Measurements from ENCODE around the gene GET4. TPM values are rescaled to one million over a fixed set of nuclear protein-coding genes. Genes with fewer than 3 reads are reported as not detected.

GET4 gene
- total and polyA plus RNA-seq, 2 experiments from 2014 or later: 48.3 to 102 TPM

DNA sequence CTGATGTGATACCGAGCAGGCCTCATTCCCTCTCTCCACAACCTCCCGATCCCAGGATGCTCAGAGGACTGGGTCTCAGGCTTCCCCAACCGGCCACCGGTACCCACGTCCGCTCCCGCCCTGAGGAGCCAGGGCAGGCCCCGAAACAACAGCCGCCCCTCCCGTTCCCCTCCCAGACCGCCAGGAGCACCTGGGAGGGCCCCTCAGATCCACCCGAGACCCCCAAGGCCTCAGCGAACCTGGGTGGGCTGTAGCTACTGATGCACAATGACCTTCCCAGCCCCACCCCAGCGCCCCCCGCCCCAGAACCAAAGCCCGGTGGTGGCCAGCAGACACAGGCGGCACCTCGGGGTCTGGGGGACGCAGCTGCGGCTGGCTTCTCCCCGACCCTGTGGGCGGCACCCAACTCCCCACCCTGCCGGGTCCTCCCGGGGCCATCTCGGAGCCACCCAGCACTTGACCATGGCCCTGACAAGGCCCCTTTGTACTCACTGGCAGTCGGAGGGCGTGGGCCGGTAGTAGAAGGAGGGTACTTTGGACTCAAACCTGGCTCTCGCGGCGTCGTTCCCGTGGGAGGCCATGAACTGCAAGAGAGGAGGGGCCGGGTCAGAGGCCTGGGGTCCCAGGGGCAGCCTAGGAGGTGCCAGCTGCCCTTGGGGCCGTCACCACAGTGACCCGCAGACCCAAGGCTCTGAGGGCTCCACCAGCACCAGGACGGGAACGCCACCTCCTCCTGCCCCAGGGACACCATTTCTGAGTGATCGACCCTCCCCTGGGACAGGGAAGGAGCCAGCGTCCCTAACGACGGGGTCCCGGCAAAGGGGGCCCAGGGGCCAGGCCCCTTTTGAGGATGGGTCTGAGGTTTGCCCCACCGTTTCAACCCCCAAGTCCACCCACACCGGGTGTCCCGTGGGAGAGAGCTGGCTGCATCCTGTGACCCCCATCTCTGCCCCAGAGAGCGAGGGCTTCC is 50.0 kb downstream of the GET4 start:
- peak overlapping the region; percentile 11 for H3K4me2 ChIP-seq
- H3K79me2 ChIP-seq: no peaks in the 10 kb centered on the region
- H2AFZ ChIP-seq: no peak overlapping the region
- H3K9me3 ChIP-seq (ENCODE audit: low read depth): no peaks in the 10 kb centered on the region
- peak; percentile 74 for DNase-seq (ENCODE audit: low spot score)
- TF ChIP-seq, protein P1, sequence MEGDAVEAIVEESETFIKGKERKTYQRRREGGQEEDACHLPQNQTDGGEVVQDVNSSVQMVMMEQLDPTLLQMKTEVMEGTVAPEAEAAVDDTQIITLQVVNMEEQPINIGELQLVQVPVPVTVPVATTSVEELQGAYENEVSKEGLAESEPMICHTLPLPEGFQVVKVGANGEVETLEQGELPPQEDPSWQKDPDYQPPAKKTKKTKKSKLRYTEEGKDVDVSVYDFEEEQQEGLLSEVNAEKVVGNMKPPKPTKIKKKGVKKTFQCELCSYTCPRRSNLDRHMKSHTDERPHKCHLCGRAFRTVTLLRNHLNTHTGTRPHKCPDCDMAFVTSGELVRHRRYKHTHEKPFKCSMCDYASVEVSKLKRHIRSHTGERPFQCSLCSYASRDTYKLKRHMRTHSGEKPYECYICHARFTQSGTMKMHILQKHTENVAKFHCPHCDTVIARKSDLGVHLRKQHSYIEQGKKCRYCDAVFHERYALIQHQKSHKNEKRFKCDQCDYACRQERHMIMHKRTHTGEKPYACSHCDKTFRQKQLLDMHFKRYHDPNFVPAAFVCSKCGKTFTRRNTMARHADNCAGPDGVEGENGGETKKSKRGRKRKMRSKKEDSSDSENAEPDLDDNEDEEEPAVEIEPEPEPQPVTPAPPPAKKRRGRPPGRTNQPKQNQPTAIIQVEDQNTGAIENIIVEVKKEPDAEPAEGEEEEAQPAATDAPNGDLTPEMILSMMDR (IDR thresholded peaks at IDR 0.05; ENCODE audit: poor library complexity): no peak
- TF ChIP-seq EZH2 (IDR thresholded peaks at IDR 0.05; ENCODE audit: borderline replicate concordance) (no peak), EZH2phosphoT487 (IDR thresholded peaks at IDR 0.05; ENCODE audit: low read depth, severe bottlenecking, unreplicated experiment) (no peak)
- H3K27me3 ChIP-seq: no peaks in the 10 kb centered on the region
- peak overlapping the region; percentile 87 for H3K27ac ChIP-seq
- no peak overlapping the region for H3K4me3 ChIP-seq
- 81% methylated on average over 28 of the region's 47 CpGs for WGBS (ENCODE audit: low lambda C conversion rate, missing lambda C conversion rate)
- H3K4me1 ChIP-seq (ENCODE audit: insufficient read depth): peaks cover 18% of the 10 kb centered on the region
- H3K36me3 ChIP-seq (replicated peaks; ENCODE audit: insufficient read depth, low read depth): no peaks in the 10 kb centered on the region
- no peaks in the 10 kb centered on the region for H3K9me2 ChIP-seq (replicated peaks; ENCODE audit: insufficient read depth)
- no peaks in the 10 kb centered on the region for H4K20me1 ChIP-seq (ENCODE audit: insufficient read depth, poor library complexity, severe bottlenecking)

DNA sequence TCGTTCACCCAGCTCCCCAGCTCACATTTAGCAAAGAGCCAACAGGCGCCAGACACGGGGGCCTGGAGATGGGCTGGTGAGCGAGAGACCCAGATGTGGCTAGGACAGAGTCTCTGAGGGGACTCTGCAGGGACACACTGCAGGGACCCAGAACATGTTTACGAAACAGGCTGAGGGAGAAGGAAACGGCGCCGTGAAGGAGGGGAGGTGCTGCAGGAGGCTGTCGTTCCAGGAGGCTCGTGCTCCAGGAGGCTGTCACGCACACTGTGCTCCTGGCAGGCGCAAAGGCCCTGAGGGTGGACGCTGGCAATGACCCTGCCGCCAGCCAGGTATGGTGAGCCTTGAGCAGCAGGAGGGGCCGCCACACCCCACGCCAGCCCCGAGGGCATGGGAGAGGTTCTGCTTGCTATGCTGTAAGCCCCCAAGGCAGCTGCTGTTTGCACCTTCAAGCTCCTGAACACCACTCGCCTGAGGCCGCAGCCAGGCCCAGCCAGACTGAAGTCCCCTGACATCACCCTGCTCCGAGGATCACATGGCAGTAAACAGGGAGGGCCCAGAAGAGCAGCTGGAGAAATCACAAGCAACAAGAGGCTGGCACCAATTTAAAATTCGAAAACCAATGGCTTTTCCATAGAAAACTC is 50.8 kb downstream of the GET4 start:
- Histone ChIP-seq H3K9me3 (ENCODE audit: low read depth) (no peaks in the 10 kb centered on the region), H4K20me1 (ENCODE audit: insufficient read depth, poor library complexity, severe bottlenecking) (no peaks in the 10 kb centered on the region), H3K4me2 (peak overlapping the region; percentile 11), H3K27me3 (no peaks in the 10 kb centered on the region), H3K79me2 (no peaks in the 10 kb centered on the region), H3K36me3 (replicated peaks; ENCODE audit: insufficient read depth, low read depth) (no peaks in the 10 kb centered on the region), H3K4me3 (no peak overlapping the region), H2AFZ (no peak overlapping the region), H3K27ac (peak overlapping the region; percentile 87), H3K4me1 (ENCODE audit: insufficient read depth) (peaks cover 18% of the 10 kb centered on the region), H3K9me2 (replicated peaks; ENCODE audit: insufficient read depth) (no peaks in the 10 kb centered on the region)
- WGBS (ENCODE audit: low lambda C conversion rate, missing lambda C conversion rate): 81% methylated on average over 21 of the region's 21 CpGs
- DNase-seq (ENCODE audit: low spot score): no peak
- no peak for TF ChIP-seq EZH2 (IDR thresholded peaks at IDR 0.05; ENCODE audit: borderline replicate concordance)
- TF ChIP-seq, protein P1 (IDR thresholded peaks at IDR 0.05; ENCODE audit: poor library complexity): no peak
- TF ChIP-seq EZH2phosphoT487 (IDR thresholded peaks at IDR 0.05; ENCODE audit: low read depth, severe bottlenecking, unreplicated experiment): no peak

DNA sequence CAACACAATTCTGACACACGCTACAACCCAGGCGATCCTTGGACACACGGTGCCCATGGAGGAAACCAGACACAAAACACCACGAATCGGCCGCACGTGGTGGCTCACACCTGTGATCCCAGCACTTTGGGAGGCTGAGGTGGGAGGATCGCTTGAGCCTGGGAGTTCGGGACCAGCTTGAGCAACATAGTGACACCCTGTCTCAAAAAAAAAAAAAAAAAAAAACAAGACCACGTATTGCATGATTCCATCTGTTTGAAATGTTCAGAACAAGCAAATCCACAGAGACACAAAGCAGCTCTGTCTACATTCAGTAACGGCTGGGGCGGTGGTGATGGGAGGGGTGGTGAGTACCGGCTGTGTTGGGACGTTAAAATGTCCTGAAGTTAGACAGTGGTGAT is 53.0 kb downstream of the GET4 start:
- Histone ChIP-seq H3K4me1 (ENCODE audit: insufficient read depth) (peaks cover 10% of the 10 kb centered on the region), H3K9me2 (replicated peaks; ENCODE audit: insufficient read depth) (no peaks in the 10 kb centered on the region), H3K4me3 (no peak overlapping the region), H4K20me1 (ENCODE audit: insufficient read depth, poor library complexity, severe bottlenecking) (no peaks in the 10 kb centered on the region), H3K79me2 (no peaks in the 10 kb centered on the region), H3K27ac (no peak overlapping the region), H3K36me3 (replicated peaks; ENCODE audit: insufficient read depth, low read depth) (no peaks in the 10 kb centered on the region), H3K4me2 (no peak overlapping the region), H3K9me3 (ENCODE audit: low read depth) (no peaks in the 10 kb centered on the region), H2AFZ (no peak overlapping the region), H3K27me3 (no peaks in the 10 kb centered on the region)
- no peak for DNase-seq (ENCODE audit: low spot score)
- 91% methylated on average over 14 of the region's 14 CpGs for WGBS (ENCODE audit: low lambda C conversion rate, missing lambda C conversion rate)
- TF ChIP-seq EZH2 (IDR thresholded peaks at IDR 0.05; ENCODE audit: borderline replicate concordance): no peak
- no peak for TF ChIP-seq EZH2phosphoT487 (IDR thresholded peaks at IDR 0.05; ENCODE audit: low read depth, severe bottlenecking, unreplicated experiment)
- TF ChIP-seq, protein P1 (IDR thresholded peaks at IDR 0.05; ENCODE audit: poor library complexity): no peak

All from hepatocyte (in vitro differentiated cells).